ENCODE measurements around the gene PAPOLB.

GRCh38 chr7:4895766-4896165 is 33.9 kb upstream of the PAPOLB start:
- TF ChIP-seq SNAI2 (CRISPR knock-in tag; IDR thresholded peaks at IDR 0.05) (no peak), RARB (CRISPR knock-in tag; IDR thresholded peaks at IDR 0.05) (no peak), ZFP30 (CRISPR knock-in tag; IDR thresholded peaks at IDR 0.05) (no peak), PATZ1 (CRISPR knock-in tag; IDR thresholded peaks at IDR 0.05; ENCODE audit: borderline replicate concordance) (no peak), ZFP3 (CRISPR knock-in tag; IDR thresholded peaks at IDR 0.05) (no peak), ZNF70 (CRISPR knock-in tag; IDR thresholded peaks at IDR 0.05) (no peak), ISL1 (CRISPR knock-in tag; IDR thresholded peaks at IDR 0.05) (no peak), BACH2 (CRISPR knock-in tag; IDR thresholded peaks at IDR 0.05; ENCODE audit: borderline replicate concordance) (no peak), GLIS3 (CRISPR knock-in tag; IDR thresholded peaks at IDR 0.05) (no peak), POU6F1 (CRISPR knock-in tag; IDR thresholded peaks at IDR 0.05; ENCODE audit: borderline replicate concordance, low read depth) (no peak), CSRNP3 (CRISPR knock-in tag; IDR thresholded peaks at IDR 0.05) (no peak), ESRRG (CRISPR knock-in tag; IDR thresholded peaks at IDR 0.05) (no peak)

Data from SK-N-SH treated with all-trans-retinoic acid at 6 μM for 48 hours (cell line).